GM18498 (cell line): Measurements from ENCODE around the gene MARCOL.
"Not testable (repeated sequence)": the region's sequence is repeated elsewhere in the genome, so short reads cannot be mapped to it uniquely, and the experiment has no call there.

Source experiments
- ATAC-seq: cut with Tn5 transposase; IDR thresholded peaks from one replicate; pipeline ENCODE4 v1.9.1; 2021; ENCODE audit warnings: mild to moderate bottlenecking, moderate library complexity; ENCODE audit not compliant: unreplicated experiment

Gene MARCOL

GRCh38 chr5:148261221-148261620 lies 22.9 kb downstream of the MARCOL start:
- ATAC-seq, result no peak

- ATAC-seq, result no peak
These were observed 29.6 kb downstream of the MARCOL start for GRCh38 chr5:148267962-148268361.

DNA sequence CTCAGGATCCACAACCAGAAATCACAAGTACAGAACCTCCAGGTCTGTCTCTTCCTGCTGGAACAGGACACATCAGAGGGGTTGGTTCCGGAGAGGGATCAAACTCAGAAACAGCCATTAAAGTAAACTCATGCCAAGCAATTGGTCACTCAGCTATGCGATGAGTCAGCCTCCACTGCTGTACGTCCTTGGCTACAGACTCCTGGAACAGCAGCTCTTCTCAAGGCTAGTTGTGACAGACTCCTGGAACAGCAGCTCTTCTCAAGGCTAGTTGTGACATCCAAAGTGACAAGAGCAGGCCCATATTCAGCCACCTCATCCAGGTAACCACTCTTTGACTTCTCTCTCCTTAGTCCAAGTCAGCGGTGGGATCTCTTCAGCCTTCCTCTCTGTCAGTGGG lies 30.2 kb downstream of the MARCOL start, which contains the start of gene SPINK13:
Gene SPINK13, plus strand, starts transcription at position 229 of the 400 bp plus-strand sequence. CDS start 1,279 bp downstream, outside the sequence.
- no peak for ATAC-seq

DNA sequence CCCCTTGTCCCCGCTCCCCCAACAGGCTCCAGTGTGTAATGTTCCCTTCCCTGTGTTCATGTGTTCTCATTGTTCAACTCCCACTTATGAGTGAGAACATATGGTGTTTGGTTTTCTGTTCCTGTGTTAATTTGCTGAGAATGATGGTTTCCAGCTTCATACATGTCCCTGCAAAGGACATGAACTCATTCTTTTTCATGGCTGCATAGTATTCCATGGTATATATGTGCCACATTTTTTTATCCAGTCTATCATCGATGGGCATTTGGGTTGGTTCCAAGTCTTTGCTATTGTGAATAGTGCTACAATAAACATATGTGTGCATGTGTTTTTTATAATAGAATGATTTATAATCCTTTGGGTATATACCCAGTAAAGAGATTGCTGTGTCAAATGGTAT lies 36.8 kb downstream of the MARCOL start:
- not testable (repeated sequence) for ATAC-seq

GRCh38 chr5:148280893-148281292 lies 42.6 kb downstream of the MARCOL start:
- not testable (repeated sequence) for ATAC-seq

- ATAC-seq, result not testable (repeated sequence)
These were observed 43.0 kb downstream of the MARCOL start for GRCh38 chr5:148281336-148281735.

DNA sequence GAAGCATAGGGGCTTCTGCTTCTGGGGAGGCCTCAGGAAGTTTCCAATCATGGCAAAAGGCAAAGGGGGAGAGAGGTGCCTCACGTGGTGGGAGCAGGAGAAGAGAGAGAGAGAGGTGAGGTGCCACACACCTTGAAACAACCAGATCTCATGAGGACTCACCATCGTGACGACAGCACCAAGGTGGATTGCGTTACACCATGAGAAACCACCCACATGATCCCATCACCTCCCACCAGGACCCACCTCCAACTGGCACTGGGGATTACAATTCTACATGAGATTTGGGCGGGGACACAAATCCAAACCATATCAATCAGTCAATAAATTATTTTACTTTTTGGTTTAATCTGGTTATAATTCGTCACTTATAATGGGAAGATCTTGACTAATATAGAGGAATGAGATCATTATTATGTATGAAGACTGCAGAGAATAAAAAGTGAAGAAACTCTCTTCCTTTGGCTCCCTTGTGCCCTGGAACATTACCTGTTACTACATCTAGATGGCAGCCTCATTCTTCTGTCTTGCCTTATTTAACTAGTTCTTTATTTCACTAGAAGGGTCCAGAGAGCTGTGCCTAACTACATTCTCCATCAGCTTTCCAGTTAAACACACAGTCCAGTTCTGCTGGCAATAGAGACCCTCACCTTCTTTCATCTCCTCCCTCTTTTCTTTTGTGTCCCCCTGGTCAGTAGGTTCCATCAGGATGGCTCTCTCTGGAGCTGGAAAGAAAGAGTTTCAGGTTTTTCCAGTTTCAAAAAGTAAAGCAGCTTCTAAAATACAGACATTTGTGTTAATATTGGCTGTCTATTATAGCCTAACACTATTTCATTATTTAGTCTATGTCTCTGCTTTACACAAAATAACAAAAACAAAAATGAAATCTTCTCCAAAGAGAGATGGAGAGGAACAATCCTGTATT lies 52.2 kb downstream of the MARCOL start:
- no peak for ATAC-seq
